K562 (cell line): ENCODE measurements around the gene DPP9. TPM values are rescaled to one million over a fixed set of nuclear protein-coding genes. Genes with fewer than 3 reads are reported as not detected.

Source experiments
- E2F3 ChIP-seq: fragments of 250-450 bp; sonication (Bioruptor Pico); IDR thresholded peaks from 2 replicates; pipeline ENCODE4 v1.4.0; 2020; ENCODE audit warnings: mild to moderate bottlenecking
- E2F5 ChIP-seq: sonication (generic); formaldehyde crosslinking; IDR thresholded peaks from 2 replicates; pipeline ENCODE4 v1.8.0; 2022; ENCODE audit warnings: mild to moderate bottlenecking, missing genetic modification reagents
- ELK3 ChIP-seq: fragments of 450-650 bp; formaldehyde crosslinking; IDR thresholded peaks from 2 replicates; pipeline ENCODE4 v1.4.0; 2020; ENCODE audit warnings: mild to moderate bottlenecking
- HMG20B ChIP-seq: fragments of 250-450 bp; sonication (Bioruptor Pico); IDR thresholded peaks from 2 replicates; pipeline ENCODE4 v1.5.0; 2021; ENCODE audit warnings: mild to moderate bottlenecking
- NR0B1 ChIP-seq: fragments of 450-650 bp; IDR thresholded peaks from one replicate; pipeline ENCODE4 v1.6.1; 2018; ENCODE audit warnings: mild to moderate bottlenecking, moderate library complexity; ENCODE audit not compliant: partially characterized antibody
- NR1H2 ChIP-seq: sonication (generic); formaldehyde crosslinking; IDR thresholded peaks from 2 replicates; pipeline ENCODE4 v1.4.0; 2020; ENCODE audit warnings: mild to moderate bottlenecking, missing genetic modification reagents
- PHTF2 ChIP-seq: fragments of 250-450 bp; sonication (Bioruptor Pico); IDR thresholded peaks from 2 replicates; pipeline ENCODE4 v1.5.0; 2021; ENCODE audit warnings: mild to moderate bottlenecking
- RAD51 ChIP-seq: fragments of 450-650 bp; IDR thresholded peaks from 2 replicates; pipeline ENCODE4 v1.7.1; 2016; ENCODE audit warnings: low read depth, mild to moderate bottlenecking, borderline replicate concordance
- SOX6 ChIP-seq: fragments of 450-650 bp; IDR thresholded peaks from 2 replicates; pipeline ENCODE4 v1.6.1; 2014; ENCODE audit warnings: mild to moderate bottlenecking
- XRCC4 ChIP-seq: IDR thresholded peaks from one replicate; pipeline ENCODE4 v1.6.1; 2011; ENCODE audit not compliant: insufficient read depth, insufficient read length; ENCODE audit errors: extremely low read depth
- ZBTB33 ChIP-seq: sonication (generic); formaldehyde crosslinking; IDR thresholded peaks from 2 replicates; pipeline ENCODE4 v1.8.1; 2023; ENCODE audit warnings: mild to moderate bottlenecking, missing genetic modification reagents
- ZC3H8 ChIP-seq: fragments of 450-650 bp; IDR thresholded peaks from 2 replicates; pipeline ENCODE4 v1.6.1; 2017
- ZNF280A ChIP-seq: fragments of 450-650 bp; IDR thresholded peaks from 2 replicates; pipeline ENCODE4 v1.6.1; 2018; ENCODE audit warnings: mild to moderate bottlenecking, low read depth; ENCODE audit not compliant: partially characterized antibody
- ZNF518B ChIP-seq: fragments of 250-450 bp; sonication (Bioruptor Pico); IDR thresholded peaks from 2 replicates; pipeline ENCODE4 v1.5.0; 2021; ENCODE audit warnings: mild to moderate bottlenecking, moderate library complexity
- ZNF75A ChIP-seq: fragments of 450-650 bp; formaldehyde crosslinking; IDR thresholded peaks from 2 replicates; pipeline ENCODE4 v1.4.0; 2020; ENCODE audit warnings: mild to moderate bottlenecking
- polyA plus RNA-seq, 8 experiments: library from polyadenylated mRNA; depleted of rRNA in 4 of 8; stranded (reverse) in 5 of 8; unstranded in 3 of 8; fragments of >200 nt; fragmentation: Nextera tagmentation in 2 of 8; fragmentation: Illumina TruSeq in 1 of 8; extraction: Ambion mirVana in 2 of 8; extraction: Trizol in 1 of 8; gene quantifications; 2 replicates each; pipeline versions ENCODE4 v1.2.1 to v1.2.3, GENCODE V29; 2011 to 2014; ENCODE audit warnings: inconsistent platforms in 1 of 8, missing spikeins in 1 of 8
- total RNA-seq, 7 experiments: library from RNA; depleted of rRNA in 6 of 7; stranded (reverse); fragments of >200 nt in 6 of 7; fragmentation: Illumina TruSeq in 2 of 7; extraction: Trizol in 2 of 7; gene quantifications; 2 replicates each; pipeline versions ENCODE4 v1.2.1 to v1.2.3, GENCODE V29; 2011 to 2021; ENCODE audit warnings: low replicate concordance in 1 of 7

The DPP9 gene
- total and polyA plus RNA-seq, 9 of the 15 experiments (the other 6 are each of a cell fraction or from before 2014, with no cell fraction given), result 0.90 to 66.7 (median 24.5) TPM

GRCh38 chr19:4730740-4731171 lies 7.1 kb upstream of the DPP9 start (continued):
- no peak for TF ChIP-seq ZNF280A
- TF ChIP-seq E2F3, result no peak
- TF ChIP-seq PHTF2 (CRISPR knock-in tag), result no peak
- TF ChIP-seq ZBTB33 (CRISPR knock-in tag), result peak; percentile 38; the same call in 1 of the 2 replicates
- TF ChIP-seq HMG20B (CRISPR knock-in tag), result no peak
- no peak for TF ChIP-seq XRCC4
- TF ChIP-seq NR0B1, result no peak
- TF ChIP-seq E2F5 (CRISPR knock-in tag), result no peak
- TF ChIP-seq ZNF75A, result no peak
- no peak for TF ChIP-seq SOX6
- TF ChIP-seq ZC3H8, result no peak
- TF ChIP-seq ELK3 (CRISPR knock-in tag), result no peak
- TF ChIP-seq RAD51, result no peak
- TF ChIP-seq NR1H2 (CRISPR knock-in tag), result no peak
- no peak for TF ChIP-seq ZNF518B
